HG03460 (cell line): ENCODE measurements around the gene SPCS1.
"Not testable (repeated sequence)": the region's sequence is repeated elsewhere in the genome, so short reads cannot be mapped to it uniquely, and the experiment has no call there.

Source experiments
- ATAC-seq: cut with Tn5 transposase; IDR thresholded peaks from one replicate; pipeline ENCODE4 v1.9.1; 2021; ENCODE audit not compliant: unreplicated experiment

The SPCS1 gene

GRCh38 chr3:52728753-52729152 is 22.8 kb downstream of the SPCS1 start:
- not testable (repeated sequence) for ATAC-seq

GRCh38 chr3:52730681-52731080 is 24.8 kb downstream of the SPCS1 start:
- ATAC-seq = no peak

GRCh38 chr3:52731590-52731989 is 25.7 kb downstream of the SPCS1 start:
- ATAC-seq = no peak

- ATAC-seq = no peak
Measured at GRCh38 chr3:52733256-52733891, 27.5 kb downstream of the SPCS1 start.

GRCh38 chr3:52739730-52740129 is 33.8 kb downstream of the SPCS1 start:
- no peak for ATAC-seq

- ATAC-seq = no peak
Measured at GRCh38 chr3:52742418-52743041, 36.6 kb downstream of the SPCS1 start.

GRCh38 chr3:52743152-52743551 is 37.2 kb downstream of the SPCS1 start:
- no peak for ATAC-seq

GRCh38 chr3:52743721-52744120 is 37.8 kb downstream of the SPCS1 start:
- ATAC-seq = no peak

GRCh38 chr3:52752045-52752660 is 46.2 kb downstream of the SPCS1 start:
- no peak for ATAC-seq

GRCh38 chr3:52754373-52754772 is 48.5 kb downstream of the SPCS1 start:
- no peak for ATAC-seq

- no peak for ATAC-seq
Measured at GRCh38 chr3:52756141-52756540, 50.2 kb downstream of the SPCS1 start.
